SHP77 treated with DMSO at 0.1 percent for 48 hours (cell line): ENCODE measurements around the gene HOATZ.

Experiments
- DNase-seq: peaks from one replicate; lab custom pipeline; 2025; lab: John Stamatoyannopoulos, UW

The HOATZ gene

GRCh38 chr11:111522426-111522825 lies 7.8 kb downstream of the HOATZ start:
- DNase-seq = no peak

GRCh38 chr11:111523343-111523742 lies 8.8 kb downstream of the HOATZ start:
- no peak for DNase-seq

- DNase-seq = no peak
These were observed 9.5 kb downstream of the HOATZ start for GRCh38 chr11:111524056-111524455.

GRCh38 chr11:111525456-111525855 lies 10.9 kb downstream of the HOATZ start:
- DNase-seq = no peak

- no peak for DNase-seq
These were observed 11.9 kb downstream of the HOATZ start for GRCh38 chr11:111526501-111526900.

GRCh38 chr11:111527279-111527678 lies 12.7 kb downstream of the HOATZ start:
- DNase-seq = no peak

- DNase-seq = no peak
These were observed 14.0 kb downstream of the HOATZ start for GRCh38 chr11:111528557-111528956.

- DNase-seq = no peak
These were observed 15.5 kb downstream of the HOATZ start for GRCh38 chr11:111530091-111530490.

- no peak for DNase-seq
These were observed 16.6 kb downstream of the HOATZ start for GRCh38 chr11:111531136-111531535.

- DNase-seq = no peak
These were observed 17.2 kb downstream of the HOATZ start for GRCh38 chr11:111531687-111532364.

- DNase-seq = no peak
These were observed 17.8 kb downstream of the HOATZ start for GRCh38 chr11:111532365-111532709.

GRCh38 chr11:111535281-111535680 lies 20.7 kb downstream of the HOATZ start:
- no peak for DNase-seq

- no peak for DNase-seq
These were observed 22.8 kb downstream of the HOATZ start for GRCh38 chr11:111537336-111537860.

- DNase-seq = no peak
These were observed 24.0 kb downstream of the HOATZ start for GRCh38 chr11:111538407-111539114.

- no peak for DNase-seq
These were observed 25.0 kb downstream of the HOATZ start for GRCh38 chr11:111539426-111540113.

- DNase-seq = no peak
These were observed 25.7 kb downstream of the HOATZ start, which contains the start of gene LAYN for GRCh38 chr11:111540114-111540936. Gene LAYN, plus strand, starts transcription at chr11:111540720. Its CDS starts 124 bp downstream, at chr11:111540844.

- DNase-seq = no peak
These were observed 26.3 kb downstream of the HOATZ start for GRCh38 chr11:111540937-111541253.

GRCh38 chr11:111541254-111542061 lies 26.9 kb downstream of the HOATZ start:
- no peak for DNase-seq

GRCh38 chr11:111542606-111543275 lies 28.2 kb downstream of the HOATZ start:
- DNase-seq = no peak

- no peak for DNase-seq
These were observed 33.9 kb downstream of the HOATZ start for GRCh38 chr11:111548525-111548924.
